Gastroesophageal sphincter (tissue), 4 donors: ENCODE data around the gene APOBEC2. TPM values are rescaled to one million over a fixed set of nuclear protein-coding genes. Genes with fewer than 3 reads are reported as not detected.

ENCODE experiments used
- ATAC-seq: fragments of 150-250 bp; one replicate; pipeline ENCODE4 v1.9.1; 2016; ENCODE audit warnings: mild to moderate bottlenecking, moderate library complexity
- H3K27ac ChIP-seq, 4 donors: fragments of 200-600 bp; sonication (generic) in 3 of 4; 1 replicate in 3 of 4; 2 replicates in 1 of 4; pipeline ENCODE4 v1.5.1; 2016 to 2019
- H3K27me3 ChIP-seq: fragments of 200-600 bp; sonication (generic); one replicate; pipeline ENCODE4 v1.5.1; 2019
- H3K36me3 ChIP-seq, 2 donors: fragments of 200-600 bp; sonication (generic); one replicate each; pipeline ENCODE4 v1.5.1; 2019; ENCODE audit warnings: control low read depth in 1 of 2
- H3K4me1 ChIP-seq, 3 donors: fragments of 200-600 bp; sonication (generic); 1 replicate in 2 of 3; 2 replicates in 1 of 3; pipeline ENCODE4 v1.5.1; 2016 to 2019; ENCODE audit warnings: control low read depth in 2 of 3
- H3K4me3 ChIP-seq, 2 donors: fragments of 200-600 bp; sonication (generic); one replicate each; pipeline ENCODE4 v1.5.1; 2019; ENCODE audit warnings: mild to moderate bottlenecking in 1 of 2, moderate library complexity in 1 of 2
- H3K9me3 ChIP-seq, 3 donors: fragments of 200-600 bp; sonication (generic); one replicate each; pipeline ENCODE4 v1.5.1; 2017 to 2019; ENCODE audit warnings: control low read depth in 2 of 3
- EP300 ChIP-seq: sonication (generic); formaldehyde crosslinking; IDR thresholded peaks from one replicate; pipeline ENCODE4 v1.6.1; 2017; ENCODE audit warnings: antibody characterized with exemption, mild to moderate bottlenecking
- POLR2A ChIP-seq, 2 donors: fragments of 450-650 bp; IDR thresholded peaks; one replicate each; pipeline ENCODE4 v1.6.1; 2017; ENCODE audit warnings: antibody characterized with exemption in 2 of 2, mild to moderate bottlenecking in 2 of 2, moderate library complexity in 1 of 2
- POLR2AphosphoS5 ChIP-seq: sonication (generic); formaldehyde crosslinking; IDR thresholded peaks from one replicate; pipeline ENCODE4 v1.6.1; 2017; ENCODE audit warnings: antibody characterized with exemption
- WGBS, 2 donors: methylation state at CpG; one replicate each; pipeline ENCODE4 v1.1.5; 2018; ENCODE audit warnings: low coverage in 1 of 2; 5-methylcytosine and 5-hydroxymethylcytosine counted together
- total RNA-seq, 4 donors: library from RNA; depleted of rRNA; stranded (reverse); fragments of >200 nt; gene quantifications; one replicate each; pipeline ENCODE4 v1.1.0, GENCODE V29; 2016
- TF ChIP-seq, protein P1 (sequence below), 4 experiments: fragments of 200-600 bp in 2 of 4; fragments of 450-650 bp in 2 of 4; sonication (generic) in 1 of 4; IDR thresholded peaks; one replicate each; pipeline ENCODE4 v1.5.1; 2017 to 2019; ENCODE audit warnings: antibody characterized with exemption in 4 of 4, mild to moderate bottlenecking in 2 of 4, moderate library complexity in 2 of 4

APOBEC2 gene
- total RNA-seq, 4 donors from 2014 or later, result 0.37 to 1.8 (median 0.72) TPM

DNA sequence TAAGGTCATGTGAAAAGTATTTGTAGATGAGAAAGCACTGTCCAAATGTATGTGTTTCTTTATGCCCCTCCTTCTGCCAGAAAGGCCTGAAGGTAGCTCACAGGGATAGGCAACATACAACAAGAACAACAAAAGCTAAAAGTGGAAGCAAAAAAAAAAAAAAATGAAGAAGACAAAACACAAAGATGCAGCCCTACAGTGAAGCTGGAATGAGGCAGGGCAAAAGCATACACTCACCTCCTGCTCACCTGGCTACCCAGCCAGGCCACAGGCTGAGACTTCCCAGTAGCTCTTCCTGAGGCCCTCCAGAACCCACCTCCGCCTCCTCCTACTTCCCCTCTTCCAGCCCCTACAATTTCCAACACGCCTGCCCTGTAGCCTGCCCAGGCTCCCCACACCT lies 16.4 kb upstream of the APOBEC2 start:
- Histone ChIP-seq H3K27ac (no peak overlapping the region), H3K4me3 (no peak overlapping the region), H3K9me3 (no peaks in the 10 kb centered on the region), H3K36me3 (no peaks in the 10 kb centered on the region), H3K27me3 (no peaks in the 10 kb centered on the region), H3K4me1 (no peaks in the 10 kb centered on the region)
- TF ChIP-seq POLR2A (IDR thresholded peaks at IDR 0.05) (no peak), POLR2AphosphoS5 (no peak), EP300 (no peak)
- TF ChIP-seq, protein P1, sequence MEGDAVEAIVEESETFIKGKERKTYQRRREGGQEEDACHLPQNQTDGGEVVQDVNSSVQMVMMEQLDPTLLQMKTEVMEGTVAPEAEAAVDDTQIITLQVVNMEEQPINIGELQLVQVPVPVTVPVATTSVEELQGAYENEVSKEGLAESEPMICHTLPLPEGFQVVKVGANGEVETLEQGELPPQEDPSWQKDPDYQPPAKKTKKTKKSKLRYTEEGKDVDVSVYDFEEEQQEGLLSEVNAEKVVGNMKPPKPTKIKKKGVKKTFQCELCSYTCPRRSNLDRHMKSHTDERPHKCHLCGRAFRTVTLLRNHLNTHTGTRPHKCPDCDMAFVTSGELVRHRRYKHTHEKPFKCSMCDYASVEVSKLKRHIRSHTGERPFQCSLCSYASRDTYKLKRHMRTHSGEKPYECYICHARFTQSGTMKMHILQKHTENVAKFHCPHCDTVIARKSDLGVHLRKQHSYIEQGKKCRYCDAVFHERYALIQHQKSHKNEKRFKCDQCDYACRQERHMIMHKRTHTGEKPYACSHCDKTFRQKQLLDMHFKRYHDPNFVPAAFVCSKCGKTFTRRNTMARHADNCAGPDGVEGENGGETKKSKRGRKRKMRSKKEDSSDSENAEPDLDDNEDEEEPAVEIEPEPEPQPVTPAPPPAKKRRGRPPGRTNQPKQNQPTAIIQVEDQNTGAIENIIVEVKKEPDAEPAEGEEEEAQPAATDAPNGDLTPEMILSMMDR (IDR thresholded peaks at IDR 0.05), result no peak
- ATAC-seq, result no peak
- 91 to 100% methylated on average over 1 to 2 of the region's 2 CpGs for WGBS, 2 donors

DNA sequence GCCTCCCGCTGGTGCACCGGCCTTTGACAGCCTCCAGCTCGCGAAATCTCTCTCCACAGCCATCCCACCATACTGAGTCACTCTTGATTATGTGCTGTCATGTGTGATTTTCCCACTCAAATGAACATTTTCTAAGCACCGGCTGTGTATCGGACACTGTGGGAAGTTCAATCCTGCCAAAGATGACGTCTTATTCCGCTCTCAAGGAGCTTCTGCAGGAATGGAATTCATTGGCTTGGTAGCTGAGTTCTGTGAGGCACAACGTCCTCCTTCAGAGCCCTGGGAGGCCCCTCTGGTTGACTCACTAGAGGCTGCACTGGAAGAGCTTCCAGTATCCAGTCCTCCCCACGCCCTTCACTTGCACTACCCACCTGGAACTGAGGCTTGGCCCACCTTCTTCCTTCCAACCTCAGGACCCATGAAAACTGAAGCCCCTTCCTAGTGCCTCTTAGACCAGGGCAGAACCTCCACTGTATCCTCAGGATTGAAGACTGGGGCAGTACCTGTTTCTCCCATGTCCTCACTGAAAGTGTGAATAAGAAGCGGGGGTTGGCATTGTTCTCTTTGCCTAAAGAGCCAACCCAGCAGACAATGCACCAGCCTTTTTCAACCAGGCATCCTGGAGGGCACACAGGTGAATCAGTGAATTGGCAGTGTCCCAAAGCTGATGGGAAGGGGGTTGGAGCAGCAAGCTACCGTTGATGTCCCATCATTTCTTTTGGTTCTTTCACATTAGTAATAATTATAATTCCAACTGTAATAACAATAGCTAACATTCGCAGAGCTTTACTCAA lies 15.7 kb upstream of the APOBEC2 start:
- no peak for TF ChIP-seq EP300
- no peak for TF ChIP-seq POLR2A (IDR thresholded peaks at IDR 0.05)
- TF ChIP-seq POLR2AphosphoS5, result no peak
- TF ChIP-seq, protein P1 (IDR thresholded peaks at IDR 0.05), result no peak
- Histone ChIP-seq H3K36me3 (no peaks in the 10 kb centered on the region), H3K27ac (no peak overlapping the region), H3K4me3 (no peak overlapping the region), H3K4me1 (no peaks in the 10 kb centered on the region), H3K27me3 (no peaks in the 10 kb centered on the region), H3K9me3 (no peaks in the 10 kb centered on the region)
- ATAC-seq, result no peak
- 67 to 68% methylated on average over 7 to 9 of the region's 13 CpGs for WGBS, 2 donors

DNA sequence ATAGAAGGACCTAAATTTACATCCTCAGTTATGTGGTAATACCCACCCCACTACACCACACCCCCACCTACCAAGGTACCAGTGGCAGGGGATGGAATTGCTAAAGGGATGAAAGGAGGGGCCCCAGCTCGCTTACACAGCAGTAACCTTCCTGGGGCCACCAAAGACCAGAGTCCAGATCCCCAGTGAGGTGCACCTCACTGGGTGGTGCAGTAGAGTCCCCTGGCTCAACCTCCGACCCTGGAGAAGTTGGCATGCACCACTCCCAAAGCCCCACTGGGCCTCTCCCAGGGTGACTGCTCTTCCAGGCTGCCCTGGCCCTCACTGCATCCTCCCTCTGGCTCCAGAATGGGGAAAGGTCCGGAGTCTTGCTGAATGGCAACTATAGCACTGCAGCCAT lies 14.8 kb upstream of the APOBEC2 start:
- no peak overlapping the region for H3K4me3 ChIP-seq
- 100% methylated on average over 2 of the region's 3 CpGs; no CpG with 5 or more reads in 1 of the 2 donors for WGBS, 2 donors
- no peak for TF ChIP-seq POLR2AphosphoS5
- no peak for TF ChIP-seq EP300
- TF ChIP-seq POLR2A (IDR thresholded peaks at IDR 0.05), result no peak
- TF ChIP-seq, protein P1 (IDR thresholded peaks at IDR 0.05), result no peak
- H3K27me3 ChIP-seq, result no peaks in the 10 kb centered on the region
- no peak overlapping the region for H3K27ac ChIP-seq
- no peak for ATAC-seq
- no peaks in the 10 kb centered on the region for H3K9me3 ChIP-seq
- no peaks in the 10 kb centered on the region for H3K4me1 ChIP-seq
- H3K36me3 ChIP-seq, result no peaks in the 10 kb centered on the region

DNA sequence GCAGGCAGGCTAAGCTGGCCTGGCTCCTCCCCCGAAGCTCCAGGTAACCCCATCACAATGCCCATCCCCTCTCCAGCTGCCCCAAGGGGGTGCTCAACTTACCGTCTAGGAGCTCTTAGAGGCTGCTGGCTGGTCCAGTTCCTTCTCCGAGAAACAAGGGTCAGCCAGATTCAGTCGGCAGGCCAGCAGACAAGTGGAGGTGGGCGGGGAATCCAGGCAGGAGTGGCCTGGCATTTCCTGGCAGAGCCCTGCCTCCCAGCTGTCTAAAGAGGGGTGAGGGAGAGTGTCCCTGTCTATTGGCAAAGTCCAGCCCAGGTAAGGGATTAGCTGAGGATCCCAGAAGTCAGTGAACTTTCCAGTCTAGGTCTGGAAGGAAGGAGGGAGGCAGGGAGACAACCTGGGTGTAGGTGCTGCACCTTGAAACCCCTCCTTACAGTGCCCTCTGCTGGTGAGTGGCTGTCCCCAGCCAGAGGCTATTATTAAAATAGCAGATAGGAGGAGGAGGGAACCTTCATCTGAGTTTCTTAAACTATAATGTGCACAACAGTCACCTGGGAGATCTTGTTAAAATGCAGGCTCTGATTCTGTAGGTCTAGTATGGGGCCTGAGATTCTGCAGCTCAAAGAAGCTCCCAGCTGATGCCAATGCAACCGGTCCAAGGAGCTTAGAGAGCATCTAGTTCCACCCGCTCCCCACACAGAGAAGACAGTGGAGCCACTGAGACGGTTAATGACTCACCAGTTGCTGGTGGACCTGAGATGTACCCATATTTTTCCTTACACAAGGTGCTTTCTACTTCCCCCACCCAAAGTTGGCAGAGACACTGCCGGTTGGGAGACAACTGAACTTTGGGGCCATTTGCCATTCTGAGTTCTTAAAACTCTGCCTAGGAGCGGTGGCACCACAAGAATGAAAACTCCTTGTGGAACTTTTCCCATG lies 13.7 kb upstream of the APOBEC2 start, which contains the start of gene UNC5CL:
UNC5CL (minus strand) TSS at position 162 of the 939 bp plus-strand sequence. CDS start 4,147 bp downstream, outside the sequence.
- Histone ChIP-seq H3K36me3 (peaks cover 0 to 7% of the 10 kb centered on the region in 2 donors), H3K4me1 (no peaks in the 10 kb centered on the region), H3K9me3 (no peaks in the 10 kb centered on the region), H3K4me3 (no peak within 1 kb of the TSS), H3K27ac (no peak within 1 kb of the TSS), H3K27me3 (no peaks in the 10 kb centered on the region)
- WGBS, 2 donors, result 80 to 100% methylated on average over 1 to 2 of the region's 10 CpGs
- ATAC-seq, result no peak
- no peak for TF ChIP-seq POLR2A (IDR thresholded peaks at IDR 0.05)
- TF ChIP-seq, protein P1 (IDR thresholded peaks at IDR 0.05), result peak in 3 of 4 experiments; percentile 15 to 67 (median 34)
